Lung (tissue), 12 donors: ENCODE measurements around the gene AKAP6. TPM values are rescaled to one million over a fixed set of nuclear protein-coding genes. Genes with fewer than 3 reads are reported as not detected.

Source experiments
- ATAC-seq: fragments of 200-7000 bp; cut with Tn5 transposase; one replicate; pipeline ENCODE4 v1.9.1; 2020; ENCODE audit warnings: moderate number of reproducible peaks; ENCODE audit not compliant: insufficient read depth, low FRiP score
- DNase-seq, 3 donors: peaks; one replicate each; pipeline ENCODE4 v3.0.0-alpha.2; 2013 to 2017
- H3K27ac ChIP-seq, 2 donors: one replicate each; pipeline ENCODE4 v1.5.1; 2013; ENCODE audit warnings: mild to moderate bottlenecking in 2 of 2, moderate library complexity in 2 of 2, control low read depth in 1 of 2, inconsistent platforms in 1 of 2, low read depth in 1 of 2, low read length in 1 of 2
- H3K27me3 ChIP-seq, 3 donors: one replicate each; pipeline ENCODE4 v1.5.1; 2013; ENCODE audit warnings: low read length in 2 of 3; ENCODE audit not compliant: control insufficient read depth in 3 of 3, insufficient read depth in 3 of 3
- H3K36me3 ChIP-seq, 4 donors: one replicate each; pipeline ENCODE4 v1.5.1; 2013; ENCODE audit warnings: low read length in 4 of 4, mild to moderate bottlenecking in 1 of 4, moderate library complexity in 1 of 4; ENCODE audit not compliant: control insufficient read depth in 4 of 4, insufficient read depth in 4 of 4
- H3K4me1 ChIP-seq, 5 donors: one replicate each; pipeline ENCODE4 v1.5.1; 2013; ENCODE audit warnings: low read length in 5 of 5, mild to moderate bottlenecking in 2 of 5, moderate library complexity in 1 of 5; ENCODE audit not compliant: control insufficient read depth in 5 of 5, insufficient read depth in 5 of 5
- H3K4me3 ChIP-seq: one replicate; pipeline ENCODE4 v1.5.1; 2013; ENCODE audit warnings: mild to moderate bottlenecking, control low read depth, moderate library complexity
- H3K9ac ChIP-seq, 2 donors: one replicate each; pipeline ENCODE4 v1.5.1; 2013; ENCODE audit warnings: low read length in 2 of 2, control low read depth in 1 of 2; ENCODE audit not compliant: insufficient read depth in 1 of 2
- H3K9me3 ChIP-seq, 4 donors: one replicate each; pipeline ENCODE4 v1.5.1; 2013; ENCODE audit warnings: low read length in 3 of 4, mild to moderate bottlenecking in 1 of 4, moderate library complexity in 1 of 4; ENCODE audit not compliant: control insufficient read depth in 4 of 4, insufficient read depth in 3 of 4
- WGBS, 2 donors: extraction: QIAGEN DNeasy Blood & Tissue Kit; methylation state at CpG; one replicate each; pipeline ENCODE4 v1.1.7; 2013; 5-methylcytosine and 5-hydroxymethylcytosine counted together
- polyA plus RNA-seq, 2 donors: library from polyadenylated mRNA; stranded (reverse); fragments of 200-250 nt; gene quantifications; one replicate each; pipeline ENCODE4 v1.2.1, GENCODE V29; 2013
- total RNA-seq, 2 donors: library from RNA; depleted of rRNA in 1 of 2; stranded (reverse); fragments of >200 nt in 1 of 2; gene quantifications; one replicate each; pipeline ENCODE4 v1.2.1, GENCODE V29; 2014 to 2021
- TF ChIP-seq, protein P1 (sequence below): IDR thresholded peaks from 2 replicates; pipeline ENCODE4 v1.5.1; 2012; ENCODE audit warnings: mild to moderate bottlenecking; ENCODE audit errors: control extremely low read depth, extremely low read depth
- donor health status: control.
- donor health status: control.
- donor health status: Bipolar disorder and iron deficiency.
- donor health status: healthy.
- donor health status: DM: yes; HTN: yes; CAD: no.

The AKAP6 gene
- total and polyA plus RNA-seq, 4 donors = 1.5 to 27.1 (median 7.7) TPM

DNA sequence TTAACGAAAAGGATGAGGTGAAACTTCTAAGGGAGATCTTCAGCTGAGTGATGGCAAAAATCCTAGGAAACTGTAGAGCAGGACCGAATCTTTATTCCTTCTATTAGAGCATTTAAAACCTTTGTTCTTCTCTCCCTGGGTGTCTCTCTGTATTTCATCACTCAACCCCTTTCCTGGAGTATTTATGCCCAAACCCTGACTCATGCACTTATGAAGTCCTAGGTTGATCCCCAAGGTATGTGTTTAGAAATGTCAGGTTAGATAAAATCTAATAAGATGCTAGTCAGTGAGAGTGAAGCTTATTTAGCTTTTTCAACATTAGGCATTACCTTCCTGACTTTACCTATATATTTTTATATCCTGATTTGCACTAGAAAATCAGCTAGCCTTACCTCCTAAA is 369.7 kb downstream of the AKAP6 start:
- no peak overlapping the region for H3K9ac ChIP-seq
- no peak for DNase-seq
- no peak overlapping the region for H3K4me3 ChIP-seq
- H3K27ac ChIP-seq = no peak overlapping the region
- ATAC-seq = no peak
- H3K27me3 ChIP-seq = no peaks in the 10 kb centered on the region
- 91 to 96% methylated on average over 2 of the region's 2 CpGs for WGBS, 2 donors
- no peaks in the 10 kb centered on the region for H3K9me3 ChIP-seq
- H3K4me1 ChIP-seq = peaks cover 0 to 23% (median 3%) of the 10 kb centered on the region in 5 donors
- TF ChIP-seq, protein P1, sequence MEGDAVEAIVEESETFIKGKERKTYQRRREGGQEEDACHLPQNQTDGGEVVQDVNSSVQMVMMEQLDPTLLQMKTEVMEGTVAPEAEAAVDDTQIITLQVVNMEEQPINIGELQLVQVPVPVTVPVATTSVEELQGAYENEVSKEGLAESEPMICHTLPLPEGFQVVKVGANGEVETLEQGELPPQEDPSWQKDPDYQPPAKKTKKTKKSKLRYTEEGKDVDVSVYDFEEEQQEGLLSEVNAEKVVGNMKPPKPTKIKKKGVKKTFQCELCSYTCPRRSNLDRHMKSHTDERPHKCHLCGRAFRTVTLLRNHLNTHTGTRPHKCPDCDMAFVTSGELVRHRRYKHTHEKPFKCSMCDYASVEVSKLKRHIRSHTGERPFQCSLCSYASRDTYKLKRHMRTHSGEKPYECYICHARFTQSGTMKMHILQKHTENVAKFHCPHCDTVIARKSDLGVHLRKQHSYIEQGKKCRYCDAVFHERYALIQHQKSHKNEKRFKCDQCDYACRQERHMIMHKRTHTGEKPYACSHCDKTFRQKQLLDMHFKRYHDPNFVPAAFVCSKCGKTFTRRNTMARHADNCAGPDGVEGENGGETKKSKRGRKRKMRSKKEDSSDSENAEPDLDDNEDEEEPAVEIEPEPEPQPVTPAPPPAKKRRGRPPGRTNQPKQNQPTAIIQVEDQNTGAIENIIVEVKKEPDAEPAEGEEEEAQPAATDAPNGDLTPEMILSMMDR = no peak
- H3K36me3 ChIP-seq = no peaks in the 10 kb centered on the region

DNA sequence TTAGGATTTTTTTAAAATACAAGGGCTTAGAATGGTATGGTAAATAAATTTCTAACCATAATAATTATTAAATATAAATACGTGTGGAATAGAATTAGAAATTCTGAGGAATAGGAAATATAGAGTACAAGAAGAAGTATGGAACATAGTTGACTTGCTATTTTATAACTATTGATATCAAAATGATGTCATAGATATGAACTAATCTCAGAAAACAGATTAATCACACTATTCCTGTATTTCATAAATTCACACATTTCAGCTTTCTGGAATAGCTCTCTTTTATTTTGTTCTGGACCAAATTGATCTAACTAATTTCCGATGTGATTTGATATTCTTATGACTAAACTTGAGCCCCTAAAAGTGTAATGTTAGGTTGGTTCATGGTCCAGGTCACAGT is 372.4 kb downstream of the AKAP6 start:
- Histone ChIP-seq H3K27me3 (no peaks in the 10 kb centered on the region), H3K27ac (no peak overlapping the region), H3K36me3 (peaks cover 0 to 4% (median 0%) of the 10 kb centered on the region in 4 donors), H3K4me1 (peaks cover 0 to 25% (median 3%) of the 10 kb centered on the region in 5 donors), H3K4me3 (no peak overlapping the region), H3K9ac (no peak overlapping the region), H3K9me3 (no peaks in the 10 kb centered on the region)
- TF ChIP-seq, protein P1 = no peak
- WGBS, 2 donors = 87 to 91% methylated on average over 2 of the region's 2 CpGs
- ATAC-seq (no peak), DNase-seq (no peak)

DNA sequence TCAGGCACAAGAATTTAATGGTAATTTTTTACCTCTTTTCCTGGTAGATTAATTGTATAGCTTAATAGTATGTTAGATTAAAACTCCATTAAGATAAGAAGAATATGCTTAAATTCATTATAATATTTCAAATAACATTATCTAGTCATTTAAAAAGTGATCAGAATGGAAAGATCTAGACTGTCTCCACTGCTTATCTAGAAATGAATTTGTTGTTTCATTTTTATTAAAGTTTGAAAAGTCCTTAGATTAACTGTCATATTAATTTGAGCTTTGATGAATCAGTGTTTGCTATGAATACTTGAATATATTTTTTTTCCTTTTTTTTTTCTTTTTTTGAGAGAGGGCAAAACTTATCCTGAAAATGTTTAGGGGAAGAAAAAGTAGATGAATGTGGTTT is 373.0 kb downstream of the AKAP6 start:
- DNase-seq (no peak), ATAC-seq (no peak)
- TF ChIP-seq, protein P1 = no peak
- H3K4me1 ChIP-seq = peaks cover 0 to 25% (median 3%) of the 10 kb centered on the region in 5 donors
- no peaks in the 10 kb centered on the region for H3K9me3 ChIP-seq
- no peak overlapping the region for H3K9ac ChIP-seq
- no peak overlapping the region for H3K27ac ChIP-seq
- no peak overlapping the region for H3K4me3 ChIP-seq
- peaks cover 0 to 4% (median 0%) of the 10 kb centered on the region in 4 donors for H3K36me3 ChIP-seq
- no peaks in the 10 kb centered on the region for H3K27me3 ChIP-seq

DNA sequence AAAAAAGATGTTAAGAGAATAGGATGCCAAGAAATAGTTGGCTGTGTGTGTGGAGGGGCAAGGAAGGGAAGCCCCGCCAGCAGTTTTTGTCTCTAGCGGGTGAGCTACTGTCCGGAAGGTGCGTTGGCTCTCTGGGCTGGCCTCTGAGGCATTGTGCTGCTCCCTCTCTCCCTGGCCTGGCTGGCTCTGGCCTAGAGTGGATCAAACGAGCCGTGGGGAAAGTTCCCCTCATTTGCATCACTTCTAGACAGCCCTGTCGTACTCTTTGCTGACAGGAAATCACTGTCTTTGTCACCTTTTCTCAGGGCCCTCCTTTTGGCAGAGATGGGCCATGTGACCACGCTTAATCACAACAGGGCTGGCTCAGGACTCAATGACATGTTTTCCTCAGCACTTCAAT is 373.5 kb downstream of the AKAP6 start:
- 50 to 71% methylated on average over 8 of the region's 8 CpGs for WGBS, 2 donors

More for the DNA sequence above, 373.5 kb downstream of the AKAP6 start:
- H3K4me1 ChIP-seq = peaks cover 0 to 25% (median 3%) of the 10 kb centered on the region in 5 donors
- TF ChIP-seq, protein P1 = no peak
- ATAC-seq (peak; percentile 32), DNase-seq (peak; percentile 36 to 63 (median 57))
- no peaks in the 10 kb centered on the region for H3K9me3 ChIP-seq
- H3K36me3 ChIP-seq = peaks cover 0 to 4% (median 0%) of the 10 kb centered on the region in 4 donors
- no peak overlapping the region for H3K9ac ChIP-seq
- H3K27me3 ChIP-seq = no peaks in the 10 kb centered on the region
- peak overlapping the region; percentile 30 to 62 for H3K27ac ChIP-seq
- no peak overlapping the region for H3K4me3 ChIP-seq
